ENCODE data around the gene TMEM205.

GRCh38 chr19:11373166-11373884, 27.3 kb upstream of the TMEM205 start:
- TF ChIP-seq, protein P1, sequence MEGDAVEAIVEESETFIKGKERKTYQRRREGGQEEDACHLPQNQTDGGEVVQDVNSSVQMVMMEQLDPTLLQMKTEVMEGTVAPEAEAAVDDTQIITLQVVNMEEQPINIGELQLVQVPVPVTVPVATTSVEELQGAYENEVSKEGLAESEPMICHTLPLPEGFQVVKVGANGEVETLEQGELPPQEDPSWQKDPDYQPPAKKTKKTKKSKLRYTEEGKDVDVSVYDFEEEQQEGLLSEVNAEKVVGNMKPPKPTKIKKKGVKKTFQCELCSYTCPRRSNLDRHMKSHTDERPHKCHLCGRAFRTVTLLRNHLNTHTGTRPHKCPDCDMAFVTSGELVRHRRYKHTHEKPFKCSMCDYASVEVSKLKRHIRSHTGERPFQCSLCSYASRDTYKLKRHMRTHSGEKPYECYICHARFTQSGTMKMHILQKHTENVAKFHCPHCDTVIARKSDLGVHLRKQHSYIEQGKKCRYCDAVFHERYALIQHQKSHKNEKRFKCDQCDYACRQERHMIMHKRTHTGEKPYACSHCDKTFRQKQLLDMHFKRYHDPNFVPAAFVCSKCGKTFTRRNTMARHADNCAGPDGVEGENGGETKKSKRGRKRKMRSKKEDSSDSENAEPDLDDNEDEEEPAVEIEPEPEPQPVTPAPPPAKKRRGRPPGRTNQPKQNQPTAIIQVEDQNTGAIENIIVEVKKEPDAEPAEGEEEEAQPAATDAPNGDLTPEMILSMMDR (conservative IDR thresholded peaks at IDR 0.05; ENCODE audit: low read length) = no peak
- TF ChIP-seq EZH2phosphoT487 (IDR thresholded peaks at IDR 0.05; ENCODE audit: borderline replicate concordance) = no peak
